Measurements from ENCODE around the gene TAS2R60. TPM values are rescaled to one million over a fixed set of nuclear protein-coding genes. Genes with fewer than 3 reads are reported as not detected.

Gene TAS2R60
- total and polyA plus RNA-seq, 2 of the 4 experiments (the other 2 are of a cell fraction): not detected

DNA sequence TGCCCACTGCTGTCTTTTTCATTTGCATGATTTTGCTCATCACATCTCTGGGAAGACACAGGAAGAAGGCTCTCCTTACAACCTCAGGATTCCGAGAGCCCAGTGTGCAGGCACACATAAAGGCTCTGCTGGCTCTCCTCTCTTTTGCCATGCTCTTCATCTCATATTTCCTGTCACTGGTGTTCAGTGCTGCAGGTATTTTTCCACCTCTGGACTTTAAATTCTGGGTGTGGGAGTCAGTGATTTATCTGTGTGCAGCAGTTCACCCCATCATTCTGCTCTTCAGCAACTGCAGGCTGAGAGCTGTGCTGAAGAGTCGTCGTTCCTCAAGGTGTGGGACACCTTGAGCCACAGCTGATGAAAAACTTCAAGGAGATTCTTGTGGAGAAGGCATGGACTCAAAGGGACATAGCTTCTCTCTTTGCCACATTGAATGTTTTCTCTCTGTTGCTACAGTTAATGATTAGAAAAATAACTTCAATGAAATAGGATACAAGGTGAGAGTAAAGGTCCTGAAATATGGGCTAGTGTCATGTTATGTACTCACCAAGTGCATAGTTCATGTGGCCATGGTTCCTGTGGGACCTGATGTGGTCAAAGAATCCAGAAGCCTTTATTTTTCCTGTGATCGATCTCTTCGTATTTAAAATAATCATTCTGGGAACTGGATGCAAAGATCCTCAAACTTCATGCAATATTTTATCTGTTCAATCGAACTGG, 970 bp downstream of the TAS2R60 start:
- Histone ChIP-seq H3K4me3 (ENCODE audit: insufficient read depth, low read depth, low read length) (no peak overlapping the region), H3K4ac (ENCODE audit: low read depth, low read length) (no peak overlapping the region), H3K23ac (ENCODE audit: low read depth, low read length) (no peak overlapping the region), H4K5ac (ENCODE audit: low read depth, low read length) (no peak overlapping the region), H3K4me2 (ENCODE audit: low read depth, low read length) (no peak overlapping the region), H4K8ac (ENCODE audit: low read depth in 2 of 2, low read length in 2 of 2) (no peak overlapping the region), H3K9me3 (ENCODE audit: control insufficient read depth, insufficient read depth, low read length) (no peaks in the 10 kb centered on the region), H3K14ac (replicated peaks; ENCODE audit: low read depth, low read length) (no peak overlapping the region), H3K27ac (ENCODE audit: insufficient read depth, low read length) (no peak overlapping the region), H3K4me1 (ENCODE audit: control insufficient read depth, insufficient read depth, low read length) (no peaks in the 10 kb centered on the region), H2AK9ac (replicated peaks; ENCODE audit: low read depth, low read length, poor library complexity) (no peak overlapping the region), H2BK20ac (ENCODE audit: low read depth, low read length) (no peak overlapping the region), H3K9ac (ENCODE audit: low read depth, low read length) (no peak overlapping the region), H3K36me3 (ENCODE audit: control insufficient read depth, insufficient read depth, low read length) (no peaks in the 10 kb centered on the region), H4K20me1 (ENCODE audit: insufficient read depth, low read length) (no peaks in the 10 kb centered on the region), H3K79me1 (ENCODE audit: low read depth in 1 of 2, low read length in 2 of 2) (no peaks in the 10 kb centered on the region), H2AFZ (replicated peaks; ENCODE audit: low read length, poor library complexity) (no peak overlapping the region), H4K91ac (ENCODE audit: insufficient read depth, low read depth, low read length) (no peak overlapping the region), H3K27me3 (ENCODE audit: control insufficient read depth, insufficient read depth, low read length) (peaks cover 12% of the 10 kb centered on the region), H3K9me1 (ENCODE audit: insufficient read depth, low read length) (no peaks in the 10 kb centered on the region), H3K18ac (ENCODE audit: low read depth, low read length) (no peak overlapping the region), H3K56ac (ENCODE audit: extremely low read depth, insufficient read depth, low read length) (no peak overlapping the region), H2AK5ac (ENCODE audit: low read depth, low read length) (no peak overlapping the region), H2BK120ac (ENCODE audit: low read depth, low read length) (no peak overlapping the region), H2BK5ac (ENCODE audit: low read depth, low read length, poor library complexity, severe bottlenecking) (no peak overlapping the region), H2BK15ac (ENCODE audit: low read depth, low read length) (no peak overlapping the region)
- ChIA-PET POLR2A (ENCODE audit: unreplicated experiment) (no interaction called here), CTCF (no interaction called here)
- no peak for DNase-seq
- BruUV-seq (replicated peaks): no TSS peak
- WGBS, 2 experiments (ENCODE audit: extremely low coverage in 2 of 2, insufficient read length in 1 of 2): no CpG with 5 or more reads among the region's 6 CpGs
- no peak for ATAC-seq (ENCODE audit: low read depth)
- intact Hi-C loops (cut with micrococcal nuclease) (no loop called here), in situ Hi-C loops (cut with MboI; ENCODE audit: low sequenced_read_pairs) (loop anchor here (25.0 kb wide), 1 partner anchor 432 kb away; no protein-coding TSS in a partner anchor), dilution Hi-C loops (cut with HindIII; ENCODE audit: low sequenced_read_pairs, unreplicated experiment) (no loop called here)
- TF ChIP-seq POLR2A (IDR thresholded peaks at IDR 0.05; ENCODE audit: low read depth, low read length): no peak

All from IMR-90 (cell line).